HEK293 (cell line): ENCODE measurements around the gene ELMO1.

Experiments
- CTCF ChIA-PET: fragments of 350-600 bp; formaldehyde crosslinking; extraction: SDS; loops from one replicate; lab custom pipeline; 2021; ENCODE audit warnings: antibody characterized with exemption; lab: Yijun Ruan, JAX
- POLR2A ChIA-PET: fragments of 300-600 bp; formaldehyde crosslinking; extraction: SDS; loops from one replicate; lab custom pipeline; 2020; ENCODE audit warnings: antibody characterized with exemption, inconsistent platforms; lab: Yijun Ruan, JAX
- H3K27ac ChIP-seq: fragments of 200-500 bp; sonication (Bioruptor generic); 2 replicates; pipeline ENCODE4 v1.5.1; 2014; ENCODE audit warnings: low read depth, low read length, control low read depth, inconsistent platforms; ENCODE audit errors: extremely low read depth
- H3K36me3 ChIP-seq, 2 experiments: fragments of 200-500 bp in 1 of 2; sonication (Bioruptor generic) in 1 of 2; 1 replicate in 1 of 2; 2 replicates in 1 of 2; pipeline ENCODE4 v1.5.1; 2014 to 2017; ENCODE audit warnings: inconsistent platforms in 2 of 2, low read length in 2 of 2; ENCODE audit not compliant: control insufficient read depth in 2 of 2, insufficient read depth in 1 of 2
- H3K4me1 ChIP-seq: fragments of 200-500 bp; sonication (Bioruptor generic); 2 replicates; pipeline ENCODE4 v1.5.1; 2014; ENCODE audit warnings: mild to moderate bottlenecking, low read length, inconsistent platforms; ENCODE audit not compliant: control insufficient read depth, insufficient read depth
- H3K4me3 ChIP-seq: 2 replicates; pipeline ENCODE4 v1.5.1; 2011; ENCODE audit warnings: low read depth, mild to moderate bottlenecking, control low read depth, low read length, moderate library complexity
- H3K9me3 ChIP-seq: fragments of 200-500 bp; sonication (Bioruptor generic); 2 replicates; pipeline ENCODE4 v1.5.1; 2014; ENCODE audit warnings: low read depth, low read length, inconsistent platforms; ENCODE audit not compliant: control insufficient read depth, insufficient read depth
- GLI2 ChIP-seq: fragments of 450-650 bp; formaldehyde crosslinking; IDR thresholded peaks from 2 replicates; pipeline ENCODE4; 2017; ENCODE audit warnings: missing biosample characterization, missing genetic modification characterization, low read depth, borderline replicate concordance
- KLF9 ChIP-seq: fragments of 450-650 bp; formaldehyde crosslinking; IDR thresholded peaks from 2 replicates; pipeline ENCODE4 v1.5.1; 2016; ENCODE audit warnings: missing biosample characterization, missing genetic modification characterization, low read depth
- OVOL3 ChIP-seq: fragments of 450-650 bp; formaldehyde crosslinking; IDR thresholded peaks from 2 replicates; pipeline ENCODE4 v1.5.1; 2016; ENCODE audit warnings: missing biosample characterization, missing genetic modification characterization
- TCF7L2 ChIP-seq: IDR thresholded peaks from 2 replicates; pipeline ENCODE4 v1.6.1; 2011; ENCODE audit warnings: low read depth, mild to moderate bottlenecking, inconsistent platforms, low read length, moderate library complexity, borderline replicate concordance
- TRIM28 ChIP-seq: IDR thresholded peaks from 2 replicates; pipeline ENCODE4 v1.6.1; 2011; ENCODE audit warnings: low read length, control low read depth, borderline replicate concordance
- ZFP41 ChIP-seq: fragments of 450-650 bp; formaldehyde crosslinking; IDR thresholded peaks from 2 replicates; pipeline ENCODE4 v1.5.1; 2016; ENCODE audit warnings: missing biosample characterization, missing genetic modification characterization, borderline replicate concordance
- ZIC2 ChIP-seq: fragments of 450-650 bp; formaldehyde crosslinking; IDR thresholded peaks from 2 replicates; pipeline ENCODE4 v1.5.1; 2016; ENCODE audit warnings: missing biosample characterization, missing genetic modification characterization
- ZNF140 ChIP-seq: fragments of 450-650 bp; formaldehyde crosslinking; IDR thresholded peaks from 2 replicates; pipeline ENCODE4 v1.5.1; 2016; ENCODE audit warnings: missing biosample characterization, missing genetic modification characterization
- ZNF335 ChIP-seq: fragments of 450-650 bp; formaldehyde crosslinking; conservative IDR thresholded peaks from 2 replicates; pipeline ENCODE4 v1.5.1; 2016; ENCODE audit warnings: missing biosample characterization, missing genetic modification characterization
- ZNF391 ChIP-seq: fragments of 450-650 bp; formaldehyde crosslinking; IDR thresholded peaks from 2 replicates; pipeline ENCODE4 v1.5.1; 2016; ENCODE audit warnings: low read depth, missing biosample characterization, missing genetic modification characterization, borderline replicate concordance
- ZNF510 ChIP-seq: fragments of 450-650 bp; formaldehyde crosslinking; IDR thresholded peaks from 2 replicates; pipeline ENCODE4 v1.5.1; 2018; ENCODE audit warnings: mild to moderate bottlenecking, missing genetic modification characterization, missing biosample characterization; ENCODE audit not compliant: insufficient replicate concordance
- ZNF548 ChIP-seq: fragments of 450-650 bp; formaldehyde crosslinking; IDR thresholded peaks from 2 replicates; pipeline ENCODE4 v1.5.1; 2016; ENCODE audit warnings: missing biosample characterization, missing genetic modification characterization
- ZNF660 ChIP-seq: fragments of 450-650 bp; IDR thresholded peaks from 2 replicates; pipeline ENCODE4 v1.5.1; 2018; ENCODE audit warnings: missing biosample characterization, mild to moderate bottlenecking, missing genetic modification characterization
- ZNF791 ChIP-seq: fragments of 450-650 bp; formaldehyde crosslinking; IDR thresholded peaks from 2 replicates; pipeline ENCODE4 v1.5.1; 2016; ENCODE audit warnings: missing biosample characterization, missing genetic modification characterization
- ZXDB ChIP-seq: fragments of 450-650 bp; formaldehyde crosslinking; IDR thresholded peaks from 2 replicates; pipeline ENCODE4 v1.5.1; 2016; ENCODE audit warnings: missing biosample characterization, missing genetic modification characterization
- TF ChIP-seq, protein P1 (sequence below): fragments of 450-650 bp; formaldehyde crosslinking; IDR thresholded peaks from 2 replicates; pipeline ENCODE4 v1.5.1; 2016; ENCODE audit warnings: missing biosample characterization, missing genetic modification characterization
- TF ChIP-seq, protein P2 (sequence below): fragments of 450-650 bp; formaldehyde crosslinking; IDR thresholded peaks from 2 replicates; pipeline ENCODE4 v1.5.1; 2017; ENCODE audit warnings: missing biosample characterization, missing genetic modification characterization
- TF ChIP-seq, protein P3 (sequence below): fragments of 450-650 bp; formaldehyde crosslinking; IDR thresholded peaks from 2 replicates; pipeline ENCODE4 v1.5.1; 2016; ENCODE audit warnings: missing biosample characterization, missing genetic modification characterization
- TF ChIP-seq, protein P4 (sequence below): fragments of 450-650 bp; formaldehyde crosslinking; IDR thresholded peaks from 2 replicates; pipeline ENCODE4 v1.5.1; 2016; ENCODE audit warnings: missing biosample characterization, missing genetic modification characterization, borderline replicate concordance
- TF ChIP-seq, protein P5 (sequence below): fragments of 450-650 bp; formaldehyde crosslinking; IDR thresholded peaks from 2 replicates; pipeline ENCODE4 v1.5.1; 2016; ENCODE audit warnings: missing biosample characterization, missing genetic modification characterization
- TF ChIP-seq, protein P6 (sequence below): fragments of 450-650 bp; formaldehyde crosslinking; IDR thresholded peaks from 2 replicates; pipeline ENCODE4 v1.5.1; 2017; ENCODE audit warnings: missing biosample characterization, missing genetic modification characterization

The ELMO1 gene

DNA sequence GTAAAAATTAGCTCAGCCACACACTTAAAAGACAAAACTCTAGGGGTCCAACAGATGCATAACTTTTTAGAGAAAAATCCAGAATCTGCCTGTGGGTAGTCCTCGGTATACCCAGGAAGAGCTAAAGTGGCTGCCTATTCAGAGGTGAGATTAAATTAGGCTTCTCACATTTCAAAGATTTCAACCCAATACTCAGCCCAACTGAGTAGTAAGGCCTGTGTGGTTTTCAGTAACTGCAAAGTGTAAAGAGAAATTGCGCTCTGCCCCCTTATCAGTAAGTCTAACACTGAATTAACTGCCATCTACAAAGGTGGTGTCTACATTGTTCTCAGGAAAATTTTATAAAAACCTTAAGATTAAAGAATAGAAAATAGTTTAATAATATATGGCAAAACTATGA, 88.2 kb downstream of the ELMO1 start:
- H3K9me3 ChIP-seq = no peaks in the 10 kb centered on the region
- H3K4me1 ChIP-seq = peaks cover 10% of the 10 kb centered on the region; the same call in 1 of the 2 replicates
- H3K36me3 ChIP-seq = no peaks in the 10 kb centered on the region
- ChIA-PET POLR2A (no interaction called here), CTCF (no interaction called here)
- H3K4me3 ChIP-seq = no peak overlapping the region
- no peak overlapping the region for H3K27ac ChIP-seq
- no peak for TF ChIP-seq ZXDB (tag by site-specific recombination)
- no peak for TF ChIP-seq TCF7L2
- no peak for TF ChIP-seq ZFP41 (tag by site-specific recombination)
- TF ChIP-seq TRIM28 = no peak
- TF ChIP-seq OVOL3 = no peak
- TF ChIP-seq ZNF660 (tag by site-specific recombination) = no peak
- no peak for TF ChIP-seq ZIC2
- TF ChIP-seq GLI2 (tag by site-specific recombination) = no peak
- no peak for TF ChIP-seq ZNF335 (tag by site-specific recombination)
- TF ChIP-seq ZNF510 (tag by site-specific recombination) = no peak
- TF ChIP-seq, protein P1, sequence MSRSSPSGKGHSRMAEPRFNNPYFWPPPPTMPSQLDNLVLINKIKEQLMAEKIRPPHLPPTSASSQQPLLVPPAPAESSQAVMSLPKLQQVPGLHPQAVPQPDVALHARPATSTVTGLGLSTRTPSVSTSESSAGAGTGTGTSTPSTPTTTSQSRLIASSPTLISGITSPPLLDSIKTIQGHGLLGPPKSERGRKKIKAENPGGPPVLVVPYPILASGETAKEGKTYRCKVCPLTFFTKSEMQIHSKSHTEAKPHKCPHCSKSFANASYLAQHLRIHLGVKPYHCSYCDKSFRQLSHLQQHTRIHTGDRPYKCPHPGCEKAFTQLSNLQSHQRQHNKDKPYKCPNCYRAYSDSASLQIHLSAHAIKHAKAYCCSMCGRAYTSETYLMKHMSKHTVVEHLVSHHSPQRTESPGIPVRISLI = no peak
- TF ChIP-seq, protein P2, sequence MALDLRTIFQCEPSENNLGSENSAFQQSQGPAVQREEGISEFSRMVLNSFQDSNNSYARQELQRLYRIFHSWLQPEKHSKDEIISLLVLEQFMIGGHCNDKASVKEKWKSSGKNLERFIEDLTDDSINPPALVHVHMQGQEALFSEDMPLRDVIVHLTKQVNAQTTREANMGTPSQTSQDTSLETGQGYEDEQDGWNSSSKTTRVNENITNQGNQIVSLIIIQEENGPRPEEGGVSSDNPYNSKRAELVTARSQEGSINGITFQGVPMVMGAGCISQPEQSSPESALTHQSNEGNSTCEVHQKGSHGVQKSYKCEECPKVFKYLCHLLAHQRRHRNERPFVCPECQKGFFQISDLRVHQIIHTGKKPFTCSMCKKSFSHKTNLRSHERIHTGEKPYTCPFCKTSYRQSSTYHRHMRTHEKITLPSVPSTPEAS (tag by site-specific recombination) = no peak
- TF ChIP-seq, protein P3, sequence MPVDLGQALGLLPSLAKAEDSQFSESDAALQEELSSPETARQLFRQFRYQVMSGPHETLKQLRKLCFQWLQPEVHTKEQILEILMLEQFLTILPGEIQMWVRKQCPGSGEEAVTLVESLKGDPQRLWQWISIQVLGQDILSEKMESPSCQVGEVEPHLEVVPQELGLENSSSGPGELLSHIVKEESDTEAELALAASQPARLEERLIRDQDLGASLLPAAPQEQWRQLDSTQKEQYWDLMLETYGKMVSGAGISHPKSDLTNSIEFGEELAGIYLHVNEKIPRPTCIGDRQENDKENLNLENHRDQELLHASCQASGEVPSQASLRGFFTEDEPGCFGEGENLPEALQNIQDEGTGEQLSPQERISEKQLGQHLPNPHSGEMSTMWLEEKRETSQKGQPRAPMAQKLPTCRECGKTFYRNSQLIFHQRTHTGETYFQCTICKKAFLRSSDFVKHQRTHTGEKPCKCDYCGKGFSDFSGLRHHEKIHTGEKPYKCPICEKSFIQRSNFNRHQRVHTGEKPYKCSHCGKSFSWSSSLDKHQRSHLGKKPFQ (tag by site-specific recombination) = no peak
- TF ChIP-seq ZNF548 (tag by site-specific recombination) = no peak

DNA sequence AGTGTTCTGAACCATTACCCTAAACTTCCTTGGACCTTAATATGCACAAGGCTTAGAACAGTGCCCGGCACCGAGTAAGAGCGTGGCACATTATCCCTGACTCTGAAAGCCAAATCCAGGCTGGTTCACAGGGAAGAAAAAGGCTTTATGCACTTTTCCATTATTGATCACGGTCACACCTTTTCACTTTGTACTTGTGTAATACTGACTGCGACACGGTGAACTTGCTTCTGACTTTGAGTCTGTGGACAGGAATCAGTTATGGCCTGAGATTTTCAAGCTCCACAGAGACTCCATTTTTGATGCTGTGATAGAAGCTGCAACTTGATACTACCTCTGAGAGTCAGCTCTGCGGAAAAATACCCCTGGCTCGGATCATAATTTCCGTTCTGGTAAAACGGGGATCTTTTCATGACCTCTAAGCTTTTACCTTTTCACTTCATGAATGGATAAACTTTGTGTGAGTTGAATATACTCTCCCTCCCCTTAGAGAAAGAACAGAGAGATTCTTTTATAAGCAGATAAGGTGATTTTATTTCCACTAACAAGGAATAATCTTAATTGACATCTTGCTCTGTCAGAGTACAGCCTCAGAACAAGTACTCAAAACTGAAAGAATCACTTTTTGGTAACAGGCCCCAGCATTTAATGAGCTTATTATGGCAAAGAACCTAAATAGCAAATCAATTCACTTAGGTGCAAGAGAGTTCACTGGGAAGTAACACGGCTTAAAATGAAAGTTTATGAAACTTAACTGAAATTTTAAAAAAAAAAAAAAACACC, 88.8 kb downstream of the ELMO1 start:
- Histone ChIP-seq H3K27ac (no peak overlapping the region), H3K4me3 (no peak overlapping the region), H3K36me3 (no peaks in the 10 kb centered on the region), H3K4me1 (peaks cover 10% of the 10 kb centered on the region; the same call in 1 of the 2 replicates), H3K9me3 (no peaks in the 10 kb centered on the region)
- POLR2A ChIA-PET = no interaction called here
- CTCF ChIA-PET = no interaction called here
- TF ChIP-seq ZNF791 (tag by site-specific recombination) (no peak), KLF9 (tag by site-specific recombination) (no peak), ZNF140 (tag by site-specific recombination) (no peak), ZNF391 (tag by site-specific recombination) (no peak)
- TF ChIP-seq, protein P4, sequence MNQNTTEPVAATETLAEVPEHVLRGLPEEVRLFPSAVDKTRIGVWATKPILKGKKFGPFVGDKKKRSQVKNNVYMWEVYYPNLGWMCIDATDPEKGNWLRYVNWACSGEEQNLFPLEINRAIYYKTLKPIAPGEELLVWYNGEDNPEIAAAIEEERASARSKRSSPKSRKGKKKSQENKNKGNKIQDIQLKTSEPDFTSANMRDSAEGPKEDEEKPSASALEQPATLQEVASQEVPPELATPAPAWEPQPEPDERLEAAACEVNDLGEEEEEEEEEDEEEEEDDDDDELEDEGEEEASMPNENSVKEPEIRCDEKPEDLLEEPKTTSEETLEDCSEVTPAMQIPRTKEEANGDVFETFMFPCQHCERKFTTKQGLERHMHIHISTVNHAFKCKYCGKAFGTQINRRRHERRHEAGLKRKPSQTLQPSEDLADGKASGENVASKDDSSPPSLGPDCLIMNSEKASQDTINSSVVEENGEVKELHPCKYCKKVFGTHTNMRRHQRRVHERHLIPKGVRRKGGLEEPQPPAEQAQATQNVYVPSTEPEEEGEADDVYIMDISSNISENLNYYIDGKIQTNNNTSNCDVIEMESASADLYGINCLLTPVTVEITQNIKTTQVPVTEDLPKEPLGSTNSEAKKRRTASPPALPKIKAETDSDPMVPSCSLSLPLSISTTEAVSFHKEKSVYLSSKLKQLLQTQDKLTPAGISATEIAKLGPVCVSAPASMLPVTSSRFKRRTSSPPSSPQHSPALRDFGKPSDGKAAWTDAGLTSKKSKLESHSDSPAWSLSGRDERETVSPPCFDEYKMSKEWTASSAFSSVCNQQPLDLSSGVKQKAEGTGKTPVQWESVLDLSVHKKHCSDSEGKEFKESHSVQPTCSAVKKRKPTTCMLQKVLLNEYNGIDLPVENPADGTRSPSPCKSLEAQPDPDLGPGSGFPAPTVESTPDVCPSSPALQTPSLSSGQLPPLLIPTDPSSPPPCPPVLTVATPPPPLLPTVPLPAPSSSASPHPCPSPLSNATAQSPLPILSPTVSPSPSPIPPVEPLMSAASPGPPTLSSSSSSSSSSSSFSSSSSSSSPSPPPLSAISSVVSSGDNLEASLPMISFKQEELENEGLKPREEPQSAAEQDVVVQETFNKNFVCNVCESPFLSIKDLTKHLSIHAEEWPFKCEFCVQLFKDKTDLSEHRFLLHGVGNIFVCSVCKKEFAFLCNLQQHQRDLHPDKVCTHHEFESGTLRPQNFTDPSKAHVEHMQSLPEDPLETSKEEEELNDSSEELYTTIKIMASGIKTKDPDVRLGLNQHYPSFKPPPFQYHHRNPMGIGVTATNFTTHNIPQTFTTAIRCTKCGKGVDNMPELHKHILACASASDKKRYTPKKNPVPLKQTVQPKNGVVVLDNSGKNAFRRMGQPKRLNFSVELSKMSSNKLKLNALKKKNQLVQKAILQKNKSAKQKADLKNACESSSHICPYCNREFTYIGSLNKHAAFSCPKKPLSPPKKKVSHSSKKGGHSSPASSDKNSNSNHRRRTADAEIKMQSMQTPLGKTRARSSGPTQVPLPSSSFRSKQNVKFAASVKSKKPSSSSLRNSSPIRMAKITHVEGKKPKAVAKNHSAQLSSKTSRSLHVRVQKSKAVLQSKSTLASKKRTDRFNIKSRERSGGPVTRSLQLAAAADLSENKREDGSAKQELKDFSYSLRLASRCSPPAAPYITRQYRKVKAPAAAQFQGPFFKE = no peak
- TF ChIP-seq, protein P5, sequence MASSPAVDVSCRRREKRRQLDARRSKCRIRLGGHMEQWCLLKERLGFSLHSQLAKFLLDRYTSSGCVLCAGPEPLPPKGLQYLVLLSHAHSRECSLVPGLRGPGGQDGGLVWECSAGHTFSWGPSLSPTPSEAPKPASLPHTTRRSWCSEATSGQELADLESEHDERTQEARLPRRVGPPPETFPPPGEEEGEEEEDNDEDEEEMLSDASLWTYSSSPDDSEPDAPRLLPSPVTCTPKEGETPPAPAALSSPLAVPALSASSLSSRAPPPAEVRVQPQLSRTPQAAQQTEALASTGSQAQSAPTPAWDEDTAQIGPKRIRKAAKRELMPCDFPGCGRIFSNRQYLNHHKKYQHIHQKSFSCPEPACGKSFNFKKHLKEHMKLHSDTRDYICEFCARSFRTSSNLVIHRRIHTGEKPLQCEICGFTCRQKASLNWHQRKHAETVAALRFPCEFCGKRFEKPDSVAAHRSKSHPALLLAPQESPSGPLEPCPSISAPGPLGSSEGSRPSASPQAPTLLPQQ (tag by site-specific recombination) = no peak
- TF ChIP-seq, protein P6, sequence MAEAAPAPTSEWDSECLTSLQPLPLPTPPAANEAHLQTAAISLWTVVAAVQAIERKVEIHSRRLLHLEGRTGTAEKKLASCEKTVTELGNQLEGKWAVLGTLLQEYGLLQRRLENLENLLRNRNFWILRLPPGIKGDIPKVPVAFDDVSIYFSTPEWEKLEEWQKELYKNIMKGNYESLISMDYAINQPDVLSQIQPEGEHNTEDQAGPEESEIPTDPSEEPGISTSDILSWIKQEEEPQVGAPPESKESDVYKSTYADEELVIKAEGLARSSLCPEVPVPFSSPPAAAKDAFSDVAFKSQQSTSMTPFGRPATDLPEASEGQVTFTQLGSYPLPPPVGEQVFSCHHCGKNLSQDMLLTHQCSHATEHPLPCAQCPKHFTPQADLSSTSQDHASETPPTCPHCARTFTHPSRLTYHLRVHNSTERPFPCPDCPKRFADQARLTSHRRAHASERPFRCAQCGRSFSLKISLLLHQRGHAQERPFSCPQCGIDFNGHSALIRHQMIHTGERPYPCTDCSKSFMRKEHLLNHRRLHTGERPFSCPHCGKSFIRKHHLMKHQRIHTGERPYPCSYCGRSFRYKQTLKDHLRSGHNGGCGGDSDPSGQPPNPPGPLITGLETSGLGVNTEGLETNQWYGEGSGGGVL = no peak
